ENCODE results near the gene SPANXN2.

DNA sequence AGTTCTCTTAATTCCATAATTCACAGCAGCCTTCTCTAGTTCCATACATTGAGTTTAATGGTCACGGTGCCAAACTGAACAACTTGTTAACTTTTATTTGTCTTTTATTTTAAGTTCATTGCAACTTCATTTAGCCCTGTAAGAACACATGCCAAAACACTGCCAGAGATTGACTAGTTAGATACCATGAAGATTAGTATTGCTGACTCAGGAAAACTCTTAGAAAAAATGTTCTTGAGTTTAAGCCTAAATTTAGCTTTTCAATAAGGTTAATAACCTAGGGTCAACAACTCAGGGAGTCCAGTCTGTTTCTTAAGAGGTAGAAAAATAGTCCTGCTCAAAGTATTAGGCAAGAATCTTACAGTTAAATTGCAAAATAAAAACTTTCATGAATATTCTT lies 25.7 kb downstream of the SPANXN2 start:
- TF ChIP-seq YY1 (IDR thresholded peaks at IDR 0.05; ENCODE audit: insufficient read depth, insufficient read length): no peak
- no peak for TF ChIP-seq SUZ12 (IDR thresholded peaks at IDR 0.05; ENCODE audit: extremely low read depth, insufficient read depth, insufficient read length)

All from NT2/D1 (cell line).